ENCODE results near the gene SNAPC1. TPM values are rescaled to one million over a fixed set of nuclear protein-coding genes. Genes with fewer than 3 reads are reported as not detected.
A peak's percentile ranks its signal among the peaks of the same experiment; 100 is the strongest.

Gene SNAPC1
- total RNA-seq, 4 donors from 2014 or later = 1.7 to 9.9 (median 3.0) TPM

DNA sequence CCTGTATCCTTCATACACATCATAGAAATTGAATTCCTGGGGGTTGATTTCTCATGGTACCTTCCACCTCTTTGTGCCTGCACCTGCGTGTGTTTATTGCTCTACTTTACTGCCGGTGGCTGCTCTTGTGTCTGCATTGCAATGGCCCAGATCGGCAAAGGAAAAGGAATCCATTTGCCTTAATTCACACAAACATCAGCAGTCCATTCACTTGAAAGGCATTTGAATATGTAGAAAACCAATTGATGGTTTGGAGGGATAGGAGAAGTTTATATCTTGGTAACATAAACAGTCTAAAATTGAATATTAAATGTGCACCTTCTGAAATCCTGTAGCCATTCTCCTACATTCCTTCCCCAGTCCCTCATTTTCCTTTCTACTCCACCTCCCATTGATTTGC lies 74.0 kb downstream of the SNAPC1 start:
- Histone ChIP-seq H3K27me3 (no peaks in the 10 kb centered on the region), H3K4me1 (no peaks in the 10 kb centered on the region), H3K9me3 (no peaks in the 10 kb centered on the region), H3K4me3 (no peak overlapping the region), H3K36me3 (no peaks in the 10 kb centered on the region), H3K27ac (no peak overlapping the region)
- no peak for DNase-seq
- TF ChIP-seq, protein P1, sequence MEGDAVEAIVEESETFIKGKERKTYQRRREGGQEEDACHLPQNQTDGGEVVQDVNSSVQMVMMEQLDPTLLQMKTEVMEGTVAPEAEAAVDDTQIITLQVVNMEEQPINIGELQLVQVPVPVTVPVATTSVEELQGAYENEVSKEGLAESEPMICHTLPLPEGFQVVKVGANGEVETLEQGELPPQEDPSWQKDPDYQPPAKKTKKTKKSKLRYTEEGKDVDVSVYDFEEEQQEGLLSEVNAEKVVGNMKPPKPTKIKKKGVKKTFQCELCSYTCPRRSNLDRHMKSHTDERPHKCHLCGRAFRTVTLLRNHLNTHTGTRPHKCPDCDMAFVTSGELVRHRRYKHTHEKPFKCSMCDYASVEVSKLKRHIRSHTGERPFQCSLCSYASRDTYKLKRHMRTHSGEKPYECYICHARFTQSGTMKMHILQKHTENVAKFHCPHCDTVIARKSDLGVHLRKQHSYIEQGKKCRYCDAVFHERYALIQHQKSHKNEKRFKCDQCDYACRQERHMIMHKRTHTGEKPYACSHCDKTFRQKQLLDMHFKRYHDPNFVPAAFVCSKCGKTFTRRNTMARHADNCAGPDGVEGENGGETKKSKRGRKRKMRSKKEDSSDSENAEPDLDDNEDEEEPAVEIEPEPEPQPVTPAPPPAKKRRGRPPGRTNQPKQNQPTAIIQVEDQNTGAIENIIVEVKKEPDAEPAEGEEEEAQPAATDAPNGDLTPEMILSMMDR (IDR thresholded peaks at IDR 0.05) = no peak
- no peak for TF ChIP-seq POLR2A (IDR thresholded peaks at IDR 0.05)

GRCh38 chr14:61836807-61837206 lies 74.6 kb downstream of the SNAPC1 start:
- Histone ChIP-seq H3K36me3 (no peaks in the 10 kb centered on the region), H3K4me3 (no peak overlapping the region)
- TF ChIP-seq, protein P1 (IDR thresholded peaks at IDR 0.05) = no peak
- no peak for TF ChIP-seq POLR2A (IDR thresholded peaks at IDR 0.05)

DNA sequence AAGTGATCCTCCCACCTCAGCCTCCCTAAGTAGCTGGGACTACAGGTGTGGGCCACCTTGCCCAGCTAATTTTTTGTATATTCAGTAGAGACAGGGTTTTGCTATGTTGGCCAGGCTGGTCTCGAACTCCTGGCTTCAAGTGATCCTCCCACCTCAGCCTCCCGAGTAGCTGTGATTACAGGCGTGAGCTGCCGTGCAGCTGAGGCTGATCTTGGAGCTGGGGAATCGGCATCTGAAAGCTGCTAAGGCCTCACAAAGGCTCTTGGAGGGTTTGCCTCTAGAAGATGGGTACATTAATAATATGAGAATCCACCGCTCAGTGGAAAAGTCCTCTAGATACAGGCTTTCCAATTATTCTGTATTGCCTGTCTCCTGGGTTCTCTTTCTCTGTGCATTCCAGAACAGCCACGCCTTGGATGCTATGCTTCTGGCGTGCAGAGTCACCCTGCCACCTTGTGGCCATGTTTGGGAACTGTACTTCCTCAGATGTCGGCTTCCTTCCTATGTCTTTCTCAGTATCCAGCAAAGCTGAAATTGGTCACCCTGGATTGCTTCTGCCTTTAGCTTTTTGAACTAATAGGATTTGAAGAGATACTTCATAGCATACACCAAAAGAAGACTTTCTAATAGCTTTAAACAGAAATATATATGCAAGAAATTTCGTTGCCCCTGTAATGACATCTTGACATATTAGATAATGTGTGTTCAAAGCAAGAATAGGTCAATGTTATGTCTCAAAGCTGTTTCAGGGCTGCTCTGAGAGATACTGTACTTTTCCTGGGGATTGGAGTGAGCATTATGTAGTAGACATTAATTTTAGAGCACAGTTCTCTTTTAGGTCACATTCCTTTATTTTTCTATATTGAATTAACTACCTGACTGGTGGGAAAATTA lies 75.4 kb downstream of the SNAPC1 start:
- Histone ChIP-seq H3K9me3 (no peaks in the 10 kb centered on the region), H3K27ac (no peak overlapping the region)

More at GRCh38 chr14:61836807-61837206, 74.6 kb downstream of the SNAPC1 start:
- Histone ChIP-seq H3K27me3 (no peaks in the 10 kb centered on the region), H3K9me3 (no peaks in the 10 kb centered on the region), H3K4me1 (no peaks in the 10 kb centered on the region), H3K27ac (no peak overlapping the region)
- no peak for DNase-seq

GRCh38 chr14:61838661-61839245 lies 76.5 kb downstream of the SNAPC1 start:
- Histone ChIP-seq H3K4me3 (no peak overlapping the region), H3K27me3 (no peaks in the 10 kb centered on the region), H3K9me3 (no peaks in the 10 kb centered on the region), H3K4me1 (no peaks in the 10 kb centered on the region), H3K27ac (no peak overlapping the region), H3K36me3 (no peaks in the 10 kb centered on the region)
- TF ChIP-seq POLR2A (IDR thresholded peaks at IDR 0.05) = no peak
- TF ChIP-seq, protein P1 (IDR thresholded peaks at IDR 0.05) = no peak
- DNase-seq = no peak

More for the DNA sequence above, 75.4 kb downstream of the SNAPC1 start:
- TF ChIP-seq, protein P1 (IDR thresholded peaks at IDR 0.05) = peak; percentile 83 to 95 (median 95)
- TF ChIP-seq POLR2A (IDR thresholded peaks at IDR 0.05) = no peak
- Histone ChIP-seq H3K4me1 (no peaks in the 10 kb centered on the region), H3K27me3 (no peaks in the 10 kb centered on the region), H3K36me3 (no peaks in the 10 kb centered on the region), H3K4me3 (no peak overlapping the region)
- DNase-seq = peak; percentile 74 to 91 (median 76)

DNA sequence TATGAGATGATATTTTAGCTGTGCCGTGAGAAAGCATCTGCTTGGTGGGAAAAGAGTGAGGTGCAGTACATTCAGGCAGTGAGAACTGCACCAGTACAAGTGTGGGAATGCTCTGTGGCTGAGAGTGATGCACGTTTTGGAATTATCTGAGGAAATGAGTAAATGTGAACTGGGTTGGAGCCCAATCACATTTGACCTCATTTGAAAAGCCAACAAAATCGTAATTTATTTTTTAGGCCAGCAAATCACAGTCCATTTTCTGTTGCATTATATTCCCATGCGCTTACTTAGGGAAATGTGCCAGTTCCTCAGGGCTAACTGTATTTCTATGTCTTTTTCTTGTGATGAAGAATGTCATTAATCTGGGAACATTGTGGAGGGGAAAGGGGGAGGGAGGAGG lies 77.3 kb downstream of the SNAPC1 start:
- no peaks in the 10 kb centered on the region for H3K4me1 ChIP-seq
- no peaks in the 10 kb centered on the region for H3K27me3 ChIP-seq
- H3K36me3 ChIP-seq = no peaks in the 10 kb centered on the region
- no peak for DNase-seq
- TF ChIP-seq, protein P1 (IDR thresholded peaks at IDR 0.05) = no peak
- TF ChIP-seq POLR2A (IDR thresholded peaks at IDR 0.05) = no peak
- H3K27ac ChIP-seq = no peak overlapping the region
- H3K9me3 ChIP-seq = no peaks in the 10 kb centered on the region
- H3K4me3 ChIP-seq = no peak overlapping the region

Measured in Peyer's patch (tissue), 4 donors.